ENCODE data around the gene IL12RB1.

IL12RB1 gene

DNA sequence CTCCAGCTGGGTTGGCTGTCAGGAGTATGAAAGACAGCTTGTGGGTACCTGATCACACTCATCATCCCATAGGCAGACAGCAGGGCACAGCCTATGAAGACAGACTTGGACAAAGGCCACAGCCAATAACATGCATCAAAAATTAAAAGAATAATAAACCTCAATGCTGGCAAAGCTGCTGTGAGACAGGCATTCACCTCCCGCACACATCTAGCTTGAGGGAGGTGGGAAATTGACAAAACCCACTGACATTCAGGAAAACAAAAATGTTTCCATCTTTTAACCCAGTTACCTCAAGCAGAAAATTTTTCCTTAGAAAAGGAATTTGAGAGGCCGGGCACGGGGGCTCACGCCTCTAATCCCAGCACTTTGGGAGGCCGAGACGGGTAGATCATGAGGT, 14.4 kb downstream of the IL12RB1 start:
- Histone ChIP-seq H3K9ac (no peak overlapping the region), H3K27ac (no peak overlapping the region), H3K4me3 (ENCODE audit: low read depth, low read length) (no peak overlapping the region), H3K4me2 (ENCODE audit: low read length) (no peak overlapping the region), H3K27me3 (ENCODE audit: control insufficient read depth, insufficient read depth, low read length) (no peaks in the 10 kb centered on the region), H3K79me2 (no peaks in the 10 kb centered on the region), H3K4me1 (no peaks in the 10 kb centered on the region), H3K36me3 (ENCODE audit: control insufficient read depth, insufficient read depth, low read length) (no peaks in the 10 kb centered on the region), H3K9me3 (ENCODE audit: control insufficient read depth, low read length) (no peaks in the 10 kb centered on the region), H2AFZ (no peak overlapping the region)
- TF ChIP-seq, protein P1, sequence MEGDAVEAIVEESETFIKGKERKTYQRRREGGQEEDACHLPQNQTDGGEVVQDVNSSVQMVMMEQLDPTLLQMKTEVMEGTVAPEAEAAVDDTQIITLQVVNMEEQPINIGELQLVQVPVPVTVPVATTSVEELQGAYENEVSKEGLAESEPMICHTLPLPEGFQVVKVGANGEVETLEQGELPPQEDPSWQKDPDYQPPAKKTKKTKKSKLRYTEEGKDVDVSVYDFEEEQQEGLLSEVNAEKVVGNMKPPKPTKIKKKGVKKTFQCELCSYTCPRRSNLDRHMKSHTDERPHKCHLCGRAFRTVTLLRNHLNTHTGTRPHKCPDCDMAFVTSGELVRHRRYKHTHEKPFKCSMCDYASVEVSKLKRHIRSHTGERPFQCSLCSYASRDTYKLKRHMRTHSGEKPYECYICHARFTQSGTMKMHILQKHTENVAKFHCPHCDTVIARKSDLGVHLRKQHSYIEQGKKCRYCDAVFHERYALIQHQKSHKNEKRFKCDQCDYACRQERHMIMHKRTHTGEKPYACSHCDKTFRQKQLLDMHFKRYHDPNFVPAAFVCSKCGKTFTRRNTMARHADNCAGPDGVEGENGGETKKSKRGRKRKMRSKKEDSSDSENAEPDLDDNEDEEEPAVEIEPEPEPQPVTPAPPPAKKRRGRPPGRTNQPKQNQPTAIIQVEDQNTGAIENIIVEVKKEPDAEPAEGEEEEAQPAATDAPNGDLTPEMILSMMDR (IDR thresholded peaks at IDR 0.05) = no peak

DNA sequence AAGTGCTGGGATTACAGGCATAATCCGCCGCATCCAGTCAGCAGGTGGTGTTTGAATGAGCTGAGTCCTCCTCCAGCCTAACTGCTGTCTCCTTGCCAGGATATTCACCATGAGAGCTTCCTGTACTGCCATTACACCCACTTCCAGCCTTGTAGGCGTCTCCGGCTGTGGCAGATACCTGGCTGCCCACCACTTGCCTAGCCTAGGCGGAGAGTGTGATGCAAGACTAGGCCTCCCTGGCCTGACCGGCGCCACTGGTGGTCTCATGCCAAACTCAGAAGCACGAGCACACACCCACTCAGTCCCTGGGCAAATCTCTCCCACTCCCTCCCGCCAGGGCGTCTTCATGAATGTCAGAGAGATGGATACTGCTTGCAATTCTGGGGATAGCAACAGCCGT, 16.6 kb downstream of the IL12RB1 start:
- no peaks in the 10 kb centered on the region for H3K79me2 ChIP-seq
- no peaks in the 10 kb centered on the region for H3K9me3 ChIP-seq (ENCODE audit: control insufficient read depth, low read length)
- H3K27ac ChIP-seq = no peak overlapping the region
- H3K4me2 ChIP-seq (ENCODE audit: low read length) = no peak overlapping the region
- no peaks in the 10 kb centered on the region for H3K27me3 ChIP-seq (ENCODE audit: control insufficient read depth, insufficient read depth, low read length)
- TF ChIP-seq, protein P1 (IDR thresholded peaks at IDR 0.05) = no peak
- no peak overlapping the region for H3K4me3 ChIP-seq (ENCODE audit: low read depth, low read length)
- H3K36me3 ChIP-seq (ENCODE audit: control insufficient read depth, insufficient read depth, low read length) = no peaks in the 10 kb centered on the region
- H3K9ac ChIP-seq = no peak overlapping the region
- H3K4me1 ChIP-seq = no peaks in the 10 kb centered on the region
- H2AFZ ChIP-seq = no peak overlapping the region

DNA sequence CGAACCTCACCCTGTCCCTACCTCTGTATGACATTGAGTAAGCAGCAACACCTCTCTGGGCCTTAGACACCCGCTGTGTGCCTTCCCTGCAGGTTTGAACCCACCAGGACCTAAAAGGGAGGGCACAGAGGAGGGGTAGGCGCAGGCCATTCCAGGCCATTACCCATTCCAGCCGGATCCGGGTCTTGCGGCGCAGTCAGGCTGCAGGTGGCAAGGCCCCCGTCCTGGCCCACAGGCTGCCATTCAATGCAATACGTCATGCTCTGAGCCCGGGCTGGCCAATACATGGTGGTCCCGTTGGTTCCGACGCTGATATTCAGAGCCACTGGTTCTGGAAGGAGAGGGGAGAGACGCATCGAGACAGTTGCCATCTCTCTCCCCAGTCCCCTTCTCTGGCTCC, 17.4 kb downstream of the IL12RB1 start:
- H2AFZ ChIP-seq = no peak overlapping the region
- H3K9ac ChIP-seq = no peak overlapping the region
- H3K4me3 ChIP-seq (ENCODE audit: low read depth, low read length) = no peak overlapping the region
- no peaks in the 10 kb centered on the region for H3K4me1 ChIP-seq
- no peaks in the 10 kb centered on the region for H3K36me3 ChIP-seq (ENCODE audit: control insufficient read depth, insufficient read depth, low read length)
- H3K4me2 ChIP-seq (ENCODE audit: low read length) = no peak overlapping the region
- H3K27ac ChIP-seq = no peak overlapping the region
- H3K9me3 ChIP-seq (ENCODE audit: control insufficient read depth, low read length) = no peaks in the 10 kb centered on the region
- TF ChIP-seq, protein P1 (IDR thresholded peaks at IDR 0.05) = no peak
- no peaks in the 10 kb centered on the region for H3K27me3 ChIP-seq (ENCODE audit: control insufficient read depth, insufficient read depth, low read length)
- H3K79me2 ChIP-seq = no peaks in the 10 kb centered on the region

DNA sequence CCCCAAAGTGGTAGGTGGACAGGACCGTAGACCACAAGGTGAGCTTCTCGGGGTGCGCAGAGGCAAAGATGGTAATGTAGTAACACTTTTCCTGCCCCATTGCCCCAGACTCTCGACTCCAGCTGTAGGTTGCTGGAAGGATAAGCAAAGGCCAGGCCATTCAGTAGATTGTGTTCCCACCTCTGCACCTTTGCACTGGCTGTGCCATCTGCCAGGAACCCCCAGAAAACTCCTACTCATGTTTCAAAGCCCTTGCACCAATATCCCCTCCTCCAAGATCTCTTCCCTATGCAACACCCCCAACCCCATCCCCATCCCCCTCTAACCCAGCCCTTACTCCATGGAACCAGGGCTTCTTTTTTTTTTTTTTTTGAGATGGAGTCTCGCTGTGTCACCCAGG, 18.3 kb downstream of the IL12RB1 start:
- H3K27ac ChIP-seq = no peak overlapping the region
- H3K9ac ChIP-seq = no peak overlapping the region
- TF ChIP-seq, protein P1 (IDR thresholded peaks at IDR 0.05) = no peak
- no peaks in the 10 kb centered on the region for H3K4me1 ChIP-seq
- no peak overlapping the region for H2AFZ ChIP-seq
- H3K79me2 ChIP-seq = no peaks in the 10 kb centered on the region
- no peaks in the 10 kb centered on the region for H3K9me3 ChIP-seq (ENCODE audit: control insufficient read depth, low read length)
- H3K27me3 ChIP-seq (ENCODE audit: control insufficient read depth, insufficient read depth, low read length) = no peaks in the 10 kb centered on the region
- no peak overlapping the region for H3K4me2 ChIP-seq (ENCODE audit: low read length)
- H3K36me3 ChIP-seq (ENCODE audit: control insufficient read depth, insufficient read depth, low read length) = no peaks in the 10 kb centered on the region
- no peak overlapping the region for H3K4me3 ChIP-seq (ENCODE audit: low read depth, low read length)

DNA sequence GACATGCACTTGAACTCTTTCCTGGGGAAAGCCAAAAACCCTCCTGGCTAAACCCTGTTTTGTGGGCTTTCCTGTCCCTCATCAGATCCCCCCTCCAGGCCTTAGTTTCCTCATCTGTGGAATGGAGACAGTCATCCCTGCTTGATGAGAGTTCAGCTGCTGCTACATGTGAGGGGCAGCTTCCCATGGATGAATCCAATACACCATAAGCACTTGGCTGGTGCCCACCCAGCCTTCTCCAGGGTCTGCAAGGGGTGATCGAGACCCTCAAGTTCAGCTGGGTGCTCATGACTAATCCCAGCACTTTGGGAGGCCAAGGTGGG, 21.6 kb downstream of the IL12RB1 start:
- no peaks in the 10 kb centered on the region for H3K4me1 ChIP-seq
- no peak overlapping the region for H3K4me2 ChIP-seq (ENCODE audit: low read length)
- no peak overlapping the region for H3K9ac ChIP-seq
- no peaks in the 10 kb centered on the region for H3K9me3 ChIP-seq (ENCODE audit: control insufficient read depth, low read length)
- no peaks in the 10 kb centered on the region for H3K36me3 ChIP-seq (ENCODE audit: control insufficient read depth, insufficient read depth, low read length)
- H3K79me2 ChIP-seq = no peaks in the 10 kb centered on the region
- TF ChIP-seq, protein P1 (IDR thresholded peaks at IDR 0.05) = no peak
- no peaks in the 10 kb centered on the region for H3K27me3 ChIP-seq (ENCODE audit: control insufficient read depth, insufficient read depth, low read length)
- H3K4me3 ChIP-seq (ENCODE audit: low read depth, low read length) = no peak overlapping the region
- no peak overlapping the region for H2AFZ ChIP-seq
- no peak overlapping the region for H3K27ac ChIP-seq

All from parathyroid adenoma (tissue), 2 donors.